ENCODE results near the gene IGSF21.

The IGSF21 gene

GRCh38 chr1:18278946-18279345, 171.3 kb downstream of the IGSF21 start:
- DNase-seq, result no peak

DNA sequence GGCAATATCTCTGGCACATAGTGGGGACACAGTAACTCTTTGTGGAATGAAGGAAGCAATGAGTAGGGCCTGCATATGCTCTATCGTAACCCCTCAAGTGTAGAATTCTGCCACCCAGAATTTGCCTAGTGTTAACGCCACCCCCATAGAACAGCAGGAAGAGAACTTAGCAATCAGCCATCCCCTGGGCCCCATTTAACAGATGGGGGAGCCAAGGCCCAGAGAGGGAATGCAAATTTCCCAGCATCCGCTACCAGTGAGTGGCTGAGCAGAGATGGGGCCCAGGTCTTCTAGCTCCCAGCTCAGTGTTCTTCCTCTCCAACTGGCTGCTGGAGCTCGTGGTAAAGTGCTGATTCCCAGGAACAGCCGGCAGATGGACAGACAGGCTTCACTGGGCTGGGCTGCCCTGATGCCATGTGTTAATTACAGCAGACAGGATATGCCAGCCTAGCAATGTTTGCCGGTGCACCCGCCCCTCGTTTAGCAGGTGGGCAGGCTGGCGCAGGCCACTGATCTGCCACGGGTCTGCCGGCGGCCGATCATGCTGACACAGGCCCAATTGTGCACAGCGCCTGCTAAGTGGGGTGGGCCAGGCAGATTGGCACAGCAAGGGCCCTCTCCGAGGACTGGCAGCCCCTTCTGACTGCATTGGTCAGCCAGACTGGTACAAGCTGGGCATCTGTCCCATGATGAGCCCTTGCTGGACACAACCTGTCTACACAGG, 171.9 kb downstream of the IGSF21 start:
- peak; percentile 78 for DNase-seq

GRCh38 chr1:18280956-18281355, 173.4 kb downstream of the IGSF21 start:
- DNase-seq, result no peak

DNA sequence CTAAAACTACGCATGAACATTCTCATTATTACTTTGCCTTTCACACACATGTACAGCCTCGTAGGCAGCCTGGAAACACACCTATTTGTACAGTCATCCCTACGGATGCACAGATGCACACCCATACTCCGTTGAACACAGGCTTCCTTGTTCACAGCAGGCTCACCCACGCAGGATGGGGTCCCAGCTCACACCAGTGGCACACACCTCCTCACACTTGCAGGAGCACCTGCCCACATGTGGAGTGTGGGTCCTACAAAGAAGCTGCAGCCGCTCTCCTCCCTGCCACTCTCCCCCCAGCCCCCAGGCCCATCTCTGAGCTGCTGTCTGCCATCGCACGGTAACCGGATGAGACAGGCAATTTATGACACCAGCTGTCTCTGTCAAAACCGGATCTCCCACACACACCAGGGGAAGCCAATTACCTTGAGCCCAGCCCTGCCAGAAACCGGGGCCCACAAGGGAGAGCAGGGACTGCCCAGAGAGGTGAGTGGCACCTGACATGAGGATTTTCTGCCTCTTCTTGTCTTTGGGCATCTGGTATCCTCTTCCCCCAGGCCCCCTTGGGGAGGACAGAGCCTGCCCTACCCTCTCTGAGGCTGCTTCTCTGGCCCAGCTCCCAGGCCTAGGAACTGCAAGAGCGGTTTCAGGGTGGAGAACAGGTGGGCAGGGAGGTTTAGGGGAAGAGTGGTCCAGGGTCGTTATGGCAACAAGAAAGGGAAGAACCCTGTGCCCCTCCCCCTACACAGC, 175.4 kb downstream of the IGSF21 start:
- DNase-seq, result peak; percentile 63

DNA sequence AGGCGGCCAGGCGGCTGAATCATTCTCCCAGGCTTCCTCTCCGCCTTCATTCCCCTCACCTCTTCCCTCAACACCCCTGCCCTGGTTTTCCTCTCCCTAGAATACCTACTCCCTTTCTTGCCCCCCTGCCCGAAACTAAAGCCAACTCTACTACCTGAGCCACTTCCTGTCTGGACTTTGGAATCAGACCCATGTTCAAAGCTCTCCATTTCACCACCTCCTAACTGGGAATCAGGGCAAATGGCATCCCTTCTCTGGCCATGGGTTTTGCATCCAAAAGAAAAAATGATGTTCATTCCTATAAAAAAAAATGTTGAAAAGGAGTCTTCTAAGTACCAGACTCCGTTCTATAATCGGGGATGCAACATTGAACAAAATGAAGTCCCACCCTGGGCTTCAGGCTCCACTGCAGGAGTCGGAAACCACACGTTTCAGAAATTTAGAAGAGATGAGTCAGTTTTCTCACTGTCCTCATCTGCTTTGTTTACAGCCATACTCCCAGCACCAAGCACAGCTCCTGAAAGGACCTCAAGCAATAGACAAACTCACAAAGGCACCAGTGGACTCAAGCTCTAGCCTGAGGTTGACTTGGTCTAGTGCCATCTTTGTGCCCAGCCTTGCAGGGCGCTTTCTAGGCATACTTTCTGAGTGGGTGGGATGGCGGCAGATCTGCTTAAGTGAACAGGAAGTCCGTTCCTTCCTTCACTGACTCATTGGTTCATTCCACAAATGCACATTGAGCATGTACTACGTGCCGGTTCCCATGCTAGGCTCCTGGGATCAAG, 176.2 kb downstream of the IGSF21 start:
- no peak for DNase-seq

DNA sequence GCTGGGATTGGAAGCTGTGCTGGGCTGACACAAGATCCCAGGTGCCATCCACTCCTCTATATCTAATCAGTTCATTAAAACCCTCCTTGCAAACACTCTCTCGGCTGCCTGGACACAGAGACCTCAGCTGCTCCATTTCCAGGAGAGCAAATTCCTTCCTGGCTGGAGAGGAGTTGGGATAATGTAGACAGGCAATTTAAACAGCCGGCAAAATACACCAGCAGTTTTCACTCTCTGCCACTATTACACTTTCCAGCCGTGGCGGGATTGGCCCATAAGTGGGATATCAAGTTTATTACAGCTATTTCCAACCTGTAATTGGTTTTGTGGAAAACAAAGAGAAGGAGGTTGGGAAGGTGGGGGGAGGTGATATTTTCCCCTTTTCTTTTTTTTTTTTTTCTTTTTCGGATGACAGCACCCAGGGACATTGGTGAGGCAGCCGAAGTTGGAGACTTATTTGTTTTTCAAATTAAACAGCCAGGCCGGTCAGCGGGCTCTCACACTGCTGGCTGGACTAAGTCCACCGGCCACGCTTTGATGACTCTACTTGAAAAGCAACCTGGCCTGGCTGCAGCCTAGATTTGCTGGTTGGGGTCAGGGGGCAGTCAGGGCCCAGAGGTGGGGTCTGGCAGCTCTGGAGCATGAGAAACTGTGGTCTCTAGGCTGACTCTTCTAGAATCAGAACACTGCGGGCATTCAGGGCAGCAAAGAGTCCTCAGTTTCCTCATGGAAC, 177.4 kb downstream of the IGSF21 start:
- no peak for DNase-seq

- no peak for DNase-seq
These were observed 177.9 kb downstream of the IGSF21 start for GRCh38 chr1:18285538-18285924.

- no peak for DNase-seq
These were observed 181.1 kb downstream of the IGSF21 start for GRCh38 chr1:18288722-18289121.

- no peak for DNase-seq
These were observed 182.0 kb downstream of the IGSF21 start for GRCh38 chr1:18289597-18289996.

- DNase-seq, result no peak
These were observed 183.3 kb downstream of the IGSF21 start for GRCh38 chr1:18290740-18291412.

GRCh38 chr1:18292531-18292930, 184.9 kb downstream of the IGSF21 start:
- no peak for DNase-seq

DNA sequence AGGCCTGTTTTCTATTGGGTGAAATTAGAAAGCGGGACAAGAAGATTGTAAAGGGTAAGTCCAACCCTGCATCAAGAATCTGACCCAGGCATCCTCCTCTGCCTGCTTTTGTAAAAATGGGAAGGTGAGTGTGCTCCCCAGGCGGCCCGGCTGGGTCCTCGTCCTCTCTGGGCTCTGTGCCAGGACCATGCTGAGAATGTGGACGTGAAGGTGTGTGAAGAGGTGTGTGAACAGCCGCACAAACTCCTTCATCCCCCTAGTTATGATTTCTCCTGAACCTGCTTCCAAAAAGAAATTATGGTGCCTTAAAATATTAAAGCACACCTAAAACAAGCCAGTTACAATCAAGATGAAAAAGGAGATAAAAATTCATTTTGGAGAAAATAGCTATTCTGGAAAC, 185.7 kb downstream of the IGSF21 start:
- DNase-seq, result no peak

GRCh38 chr1:18294437-18295176, 187.0 kb downstream of the IGSF21 start:
- DNase-seq, result no peak

GRCh38 chr1:18297896-18298648, 190.5 kb downstream of the IGSF21 start:
- no peak for DNase-seq

- no peak for DNase-seq
These were observed 192.1 kb downstream of the IGSF21 start for GRCh38 chr1:18299441-18300338.

DNA sequence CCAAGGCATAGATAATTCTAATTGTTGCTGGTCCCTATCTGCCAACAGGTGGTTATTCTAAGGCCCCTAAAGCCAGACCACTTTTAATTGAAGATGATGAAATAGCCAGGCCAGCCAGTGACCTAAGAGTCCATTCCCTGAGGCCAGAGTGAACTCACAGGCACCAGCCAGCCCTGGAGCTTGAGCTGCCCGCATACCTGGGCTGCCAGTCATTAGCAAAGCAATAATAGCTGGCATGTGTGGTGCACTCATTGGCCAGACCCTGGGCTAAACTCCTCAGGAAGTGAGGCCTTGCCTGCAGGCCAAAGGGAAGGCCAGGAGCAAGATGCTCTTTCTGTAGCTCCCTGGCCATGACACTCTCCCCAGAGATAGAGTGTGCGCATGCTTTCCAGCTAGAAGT, 192.8 kb downstream of the IGSF21 start:
- DNase-seq, result no peak

GRCh38 chr1:18302788-18303413, 195.3 kb downstream of the IGSF21 start:
- DNase-seq, result no peak

DNA sequence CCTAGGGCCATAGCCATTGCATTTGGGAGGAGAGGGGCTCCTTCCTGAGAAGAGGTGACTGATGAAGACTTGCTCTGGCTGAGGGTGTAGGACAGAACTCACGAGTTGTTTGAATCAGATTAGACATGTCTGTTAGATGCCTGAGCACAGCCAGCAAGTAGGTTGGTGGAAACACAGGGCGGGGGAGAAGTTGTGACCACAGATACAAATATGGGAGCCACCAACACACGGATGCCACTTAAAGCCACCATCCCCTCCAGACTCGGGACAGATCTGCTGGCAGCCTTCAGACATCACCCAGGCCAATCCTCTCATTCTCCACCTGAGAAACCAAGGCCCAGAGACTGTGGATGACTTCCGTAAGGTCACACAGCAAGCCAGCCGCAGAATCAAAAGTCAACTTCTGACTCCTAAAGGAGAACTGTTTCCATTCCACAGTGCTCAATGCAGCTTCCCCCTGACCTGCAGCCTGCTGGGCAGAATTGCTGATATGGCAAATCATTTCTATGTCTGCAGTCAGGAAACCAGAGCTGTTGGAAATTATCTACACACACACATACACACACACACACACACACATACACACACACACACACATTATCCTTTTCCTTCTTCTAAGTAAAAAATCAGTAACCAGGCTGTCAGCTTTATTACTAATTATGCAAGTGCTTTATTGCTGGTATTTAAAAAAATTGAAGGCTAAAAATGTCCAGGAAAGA, 196.7 kb downstream of the IGSF21 start:
- DNase-seq, result no peak

Measured in NCI-H446 treated with DMSO at 0.1 percent for 48 hours (cell line).